ENCODE measurements around the gene EVI2A.
"Not testable (repeated sequence)": the region's sequence is repeated elsewhere in the genome, so short reads cannot be mapped to it uniquely, and the experiment has no call there.

Gene EVI2A

DNA sequence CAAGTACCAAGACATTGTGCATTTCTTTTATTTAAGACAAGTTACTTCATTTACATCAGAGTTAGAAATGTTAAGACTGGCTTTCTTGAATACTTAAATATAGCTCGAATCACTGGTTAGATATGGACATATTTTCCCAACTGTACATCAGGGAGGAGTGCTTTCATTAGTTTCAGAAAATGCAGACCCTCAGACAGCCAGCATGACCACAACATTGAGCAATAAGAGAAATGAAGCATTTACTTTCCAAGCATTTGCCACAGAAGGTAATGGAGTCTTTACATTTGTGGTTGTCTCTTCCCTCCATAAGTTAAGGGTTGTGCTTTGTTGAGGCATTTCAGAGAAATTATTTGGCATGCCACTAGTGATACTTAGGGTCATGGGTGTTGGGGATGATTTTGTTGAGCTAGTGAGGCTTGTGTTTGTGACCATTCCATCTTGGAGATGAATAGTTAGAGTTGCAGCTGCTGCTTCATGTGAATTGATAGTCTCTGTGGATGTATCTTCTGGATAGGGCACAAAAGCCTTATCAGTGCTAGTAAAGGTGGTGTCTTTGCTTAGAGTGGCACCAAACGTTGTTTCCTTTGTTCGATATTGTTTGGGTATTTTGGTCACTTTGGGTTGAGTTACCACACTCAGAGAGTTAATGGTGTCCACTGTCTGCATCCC is 26.5 kb downstream of the EVI2A start:
- DNase-seq: peak in 1 of 3 donors; percentile 27
- Histone ChIP-seq H3K9me3 (ENCODE audit: control extremely low read depth in 1 of 5, control insufficient read depth in 4 of 5, insufficient read depth in 2 of 5, low read depth in 1 of 5, low read length in 4 of 5) (no peaks in the 10 kb centered on the region), H3K27me3 (replicated peaks in 2 of 5; ENCODE audit: control insufficient read depth in 4 of 5, insufficient read depth in 5 of 5, low read length in 4 of 5) (no peaks in the 10 kb centered on the region), H3K4me3 (ENCODE audit: control insufficient read depth in 1 of 7, extremely low read depth in 1 of 7, insufficient read depth in 4 of 7, low read depth in 2 of 7, low read length in 6 of 7) (no peak overlapping the region), H3K27ac (ENCODE audit: insufficient read depth in 1 of 2, low read depth in 1 of 2, low read length in 2 of 2, poor library complexity in 1 of 2, severe bottlenecking in 2 of 2) (no peak overlapping the region), H3K4me1 (ENCODE audit: control extremely low read depth in 1 of 4, control insufficient read depth in 4 of 4, insufficient read depth in 4 of 4, low read length in 3 of 4) (peaks cover 0 to 23% (median 6%) of the 10 kb centered on the region in 4 experiments), H3K36me3 (ENCODE audit: control insufficient read depth in 4 of 4, insufficient read depth in 4 of 4, low read length in 3 of 4) (peaks cover 0 to 5% (median 0%) of the 10 kb centered on the region in 4 experiments)
- WGBS (ENCODE audit: insufficient coverage): 100% methylated on average over 3 of the region's 3 CpGs
- ChIA-PET CTCF (no interaction called here), POLR2A (no interaction called here)

DNA sequence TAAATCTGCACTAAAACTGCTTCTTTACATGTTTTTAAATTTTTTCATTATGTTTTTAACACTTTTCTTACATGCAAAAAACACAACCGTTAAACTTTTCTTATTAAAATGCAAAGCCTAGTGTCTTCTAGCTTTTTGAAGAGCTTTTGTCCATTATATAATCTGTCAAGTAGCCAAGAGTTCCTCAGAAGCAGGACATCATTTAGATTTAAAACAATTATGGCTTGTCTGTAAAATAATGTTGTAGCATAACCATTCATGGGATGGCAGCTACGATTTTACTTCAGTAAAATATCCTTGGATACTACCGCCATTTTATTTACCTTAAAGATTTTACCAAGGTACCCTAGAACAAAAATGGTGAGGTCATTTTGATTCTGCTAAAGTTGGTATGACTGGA is 27.2 kb downstream of the EVI2A start:
- H3K4me1 ChIP-seq (ENCODE audit: control extremely low read depth in 1 of 4, control insufficient read depth in 4 of 4, insufficient read depth in 4 of 4, low read length in 3 of 4): peaks cover 0 to 28% (median 6%) of the 10 kb centered on the region in 4 experiments
- peaks cover 0 to 6% (median 0%) of the 10 kb centered on the region in 4 experiments for H3K36me3 ChIP-seq (ENCODE audit: control insufficient read depth in 4 of 4, insufficient read depth in 4 of 4, low read length in 3 of 4)
- ChIA-PET CTCF (interaction anchor here (1.6 kb wide), 1 partner anchor 10 kb away, joined by 4 read pairs; no protein-coding TSS in a partner anchor), POLR2A (no interaction called here)
- H3K27me3 ChIP-seq (replicated peaks in 2 of 5; ENCODE audit: control insufficient read depth in 4 of 5, insufficient read depth in 5 of 5, low read length in 4 of 5): no peaks in the 10 kb centered on the region
- no peak for DNase-seq
- no peaks in the 10 kb centered on the region for H3K9me3 ChIP-seq (ENCODE audit: control extremely low read depth in 1 of 5, control insufficient read depth in 4 of 5, insufficient read depth in 2 of 5, low read depth in 1 of 5, low read length in 4 of 5)
- H3K4me3 ChIP-seq (ENCODE audit: control insufficient read depth in 1 of 7, extremely low read depth in 1 of 7, insufficient read depth in 4 of 7, low read depth in 2 of 7, low read length in 6 of 7): no peak overlapping the region
- no peak overlapping the region for H3K27ac ChIP-seq (ENCODE audit: insufficient read depth in 1 of 2, low read depth in 1 of 2, low read length in 2 of 2, poor library complexity in 1 of 2, severe bottlenecking in 2 of 2)
- WGBS (ENCODE audit: insufficient coverage): no CpG with 5 or more reads among the region's 3 CpGs

DNA sequence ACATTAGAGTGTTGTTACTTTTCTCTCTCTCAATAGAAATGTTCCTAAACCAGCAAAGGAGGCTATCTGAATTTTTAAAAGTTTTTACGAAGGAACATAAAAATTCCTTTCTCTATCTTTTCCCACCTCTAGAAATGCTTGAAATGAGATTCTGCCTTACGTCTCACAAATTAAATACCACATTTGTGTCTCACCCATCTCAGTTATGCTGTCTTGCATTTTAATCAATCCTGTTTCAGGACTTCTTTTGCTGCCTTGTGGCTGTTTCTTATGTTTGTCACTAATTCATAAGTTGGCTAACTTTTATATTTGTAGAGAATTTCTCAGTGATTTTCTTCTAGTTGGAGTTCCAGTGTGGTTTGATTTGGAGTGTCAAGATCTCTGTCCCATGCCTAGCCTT is 27.8 kb downstream of the EVI2A start:
- Histone ChIP-seq H3K27ac (ENCODE audit: insufficient read depth in 1 of 2, low read depth in 1 of 2, low read length in 2 of 2, poor library complexity in 1 of 2, severe bottlenecking in 2 of 2) (no peak overlapping the region), H3K36me3 (ENCODE audit: control insufficient read depth in 4 of 4, insufficient read depth in 4 of 4, low read length in 3 of 4) (peaks cover 0 to 7% (median 0%) of the 10 kb centered on the region in 4 experiments), H3K9me3 (ENCODE audit: control extremely low read depth in 1 of 5, control insufficient read depth in 4 of 5, insufficient read depth in 2 of 5, low read depth in 1 of 5, low read length in 4 of 5) (no peaks in the 10 kb centered on the region), H3K4me1 (ENCODE audit: control extremely low read depth in 1 of 4, control insufficient read depth in 4 of 4, insufficient read depth in 4 of 4, low read length in 3 of 4) (peaks cover 0 to 28% (median 6%) of the 10 kb centered on the region in 4 experiments), H3K4me3 (ENCODE audit: control insufficient read depth in 1 of 7, extremely low read depth in 1 of 7, insufficient read depth in 4 of 7, low read depth in 2 of 7, low read length in 6 of 7) (no peak overlapping the region), H3K27me3 (replicated peaks in 2 of 5; ENCODE audit: control insufficient read depth in 4 of 5, insufficient read depth in 5 of 5, low read length in 4 of 5) (no peaks in the 10 kb centered on the region)
- WGBS (ENCODE audit: insufficient coverage): 100% methylated on average over 2 of the region's 2 CpGs
- CTCF ChIA-PET: interaction anchor here (1.6 kb wide), 1 partner anchor 10 kb away, joined by 4 read pairs; no protein-coding TSS in a partner anchor
- no peak for DNase-seq
- POLR2A ChIA-PET: no interaction called here

DNA sequence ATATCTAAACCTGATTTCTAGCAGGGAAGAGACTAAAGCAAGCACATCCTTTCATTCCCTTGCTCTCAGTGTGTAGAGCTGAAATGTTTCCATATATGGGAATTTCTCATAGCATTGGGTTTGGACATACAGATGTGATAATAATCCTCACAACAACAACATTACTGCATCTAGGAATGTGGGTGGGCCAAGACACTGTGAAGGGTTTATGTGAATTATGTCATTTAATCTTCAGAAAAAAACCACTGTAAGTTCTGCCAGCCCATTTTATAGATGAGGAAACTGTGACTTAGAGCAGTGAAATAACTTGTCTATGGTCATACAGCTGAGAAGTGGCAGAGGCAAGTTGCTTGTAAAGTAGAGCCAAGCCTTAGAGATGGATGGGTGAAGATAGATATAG is 29.6 kb downstream of the EVI2A start:
- CTCF ChIA-PET: no interaction called here
- POLR2A ChIA-PET: no interaction called here
- Histone ChIP-seq H3K36me3 (ENCODE audit: control insufficient read depth in 4 of 4, insufficient read depth in 4 of 4, low read length in 3 of 4) (peaks cover 0 to 7% (median 1%) of the 10 kb centered on the region in 4 experiments), H3K4me1 (ENCODE audit: control extremely low read depth in 1 of 4, control insufficient read depth in 4 of 4, insufficient read depth in 4 of 4, low read length in 3 of 4) (peaks cover 0 to 28% (median 6%) of the 10 kb centered on the region in 4 experiments), H3K27ac (ENCODE audit: insufficient read depth in 1 of 2, low read depth in 1 of 2, low read length in 2 of 2, poor library complexity in 1 of 2, severe bottlenecking in 2 of 2) (no peak overlapping the region), H3K9me3 (ENCODE audit: control extremely low read depth in 1 of 5, control insufficient read depth in 4 of 5, insufficient read depth in 2 of 5, low read depth in 1 of 5, low read length in 4 of 5) (no peaks in the 10 kb centered on the region), H3K27me3 (replicated peaks in 2 of 5; ENCODE audit: control insufficient read depth in 4 of 5, insufficient read depth in 5 of 5, low read length in 4 of 5) (no peaks in the 10 kb centered on the region), H3K4me3 (ENCODE audit: control insufficient read depth in 1 of 7, extremely low read depth in 1 of 7, insufficient read depth in 4 of 7, low read depth in 2 of 7, low read length in 6 of 7) (no peak overlapping the region)
- DNase-seq: no peak

DNA sequence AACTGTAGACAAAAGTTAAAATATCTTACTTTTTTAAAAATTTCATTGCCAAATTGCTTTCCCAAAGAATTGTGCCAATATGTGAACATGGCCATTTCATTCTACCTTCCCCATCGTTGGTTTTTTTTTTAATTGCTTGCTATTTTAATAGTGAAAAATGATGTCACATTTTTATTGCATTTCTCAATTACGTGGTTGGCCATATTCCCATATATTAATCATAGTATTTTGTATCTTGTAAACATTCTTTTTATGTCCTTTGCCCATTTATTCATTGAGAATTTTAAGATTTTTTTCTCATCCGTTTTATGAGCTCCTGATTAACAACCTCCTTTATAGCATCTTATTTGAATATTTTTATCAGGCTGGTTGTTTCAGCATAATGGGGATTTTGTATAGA is 31.6 kb downstream of the EVI2A start:
- 100% methylated on average over 1 of the region's 3 CpGs for WGBS (ENCODE audit: insufficient coverage)
- Histone ChIP-seq H3K36me3 (ENCODE audit: control insufficient read depth in 4 of 4, insufficient read depth in 4 of 4, low read length in 3 of 4) (peaks cover 0 to 7% (median 1%) of the 10 kb centered on the region in 4 experiments), H3K4me1 (ENCODE audit: control extremely low read depth in 1 of 4, control insufficient read depth in 4 of 4, insufficient read depth in 4 of 4, low read length in 3 of 4) (peaks cover 0 to 20% (median 4%) of the 10 kb centered on the region in 4 experiments), H3K9me3 (ENCODE audit: control extremely low read depth in 1 of 5, control insufficient read depth in 4 of 5, insufficient read depth in 2 of 5, low read depth in 1 of 5, low read length in 4 of 5) (no peaks in the 10 kb centered on the region), H3K27me3 (replicated peaks in 2 of 5; ENCODE audit: control insufficient read depth in 4 of 5, insufficient read depth in 5 of 5, low read length in 4 of 5) (no peaks in the 10 kb centered on the region), H3K4me3 (ENCODE audit: control insufficient read depth in 1 of 7, extremely low read depth in 1 of 7, insufficient read depth in 4 of 7, low read depth in 2 of 7, low read length in 6 of 7) (peak overlapping the region in 1 of 7 experiments; percentile 2), H3K27ac (ENCODE audit: insufficient read depth in 1 of 2, low read depth in 1 of 2, low read length in 2 of 2, poor library complexity in 1 of 2, severe bottlenecking in 2 of 2) (peak overlapping the region in 1 of 2 experiments; percentile 54)
- DNase-seq: no peak
- ChIA-PET CTCF (interaction anchor here (0.8 to 1.4 kb wide), 3 partner anchors 11 to 26 kb away, joined by 3 to 4 read pairs (median 3); partner anchors contain the start of gene EVI2B), POLR2A (no interaction called here)

- CTCF ChIA-PET; H3K27ac ChIP-seq (ENCODE audit: insufficient read depth in 1 of 2, low read depth in 1 of 2, low read length in 2 of 2, poor library complexity in 1 of 2, severe bottlenecking in 2 of 2); H3K4me3 ChIP-seq (ENCODE audit: control insufficient read depth in 1 of 7, extremely low read depth in 1 of 7, insufficient read depth in 4 of 7, low read depth in 2 of 7, low read length in 6 of 7); H3K9me3 ChIP-seq (ENCODE audit: control extremely low read depth in 1 of 5, control insufficient read depth in 4 of 5, insufficient read depth in 2 of 5, low read depth in 1 of 5, low read length in 4 of 5); H3K27me3 ChIP-seq (replicated peaks in 2 of 5; ENCODE audit: control insufficient read depth in 4 of 5, insufficient read depth in 5 of 5, low read length in 4 of 5); DNase-seq; H3K36me3 ChIP-seq (ENCODE audit: control insufficient read depth in 4 of 4, insufficient read depth in 4 of 4, low read length in 3 of 4): not testable (repeated sequence)
- POLR2A ChIA-PET: interaction anchor here (0.6 kb wide), 1 partner anchor 65 kb away, joined by 3 read pairs; no protein-coding TSS in a partner anchor
- H3K4me1 ChIP-seq (ENCODE audit: control extremely low read depth in 1 of 4, control insufficient read depth in 4 of 4, insufficient read depth in 4 of 4, low read length in 3 of 4): peaks cover 0 to 10% (median 3%) of the 10 kb centered on the region in 4 experiments
- no CpG with 5 or more reads among the region's 1 CpG for whole genome bisulfite sequencing (ENCODE audit: insufficient coverage)
Observed at GRCh38 chr17:31287932-31288331, 33.5 kb downstream of the EVI2A start.

- peaks cover 0 to 10% (median 3%) of the 10 kb centered on the region in 4 experiments for H3K4me1 ChIP-seq (ENCODE audit: control extremely low read depth in 1 of 4, control insufficient read depth in 4 of 4, insufficient read depth in 4 of 4, low read length in 3 of 4)
- no peaks in the 10 kb centered on the region for H3K27me3 ChIP-seq (replicated peaks in 2 of 5; ENCODE audit: control insufficient read depth in 4 of 5, insufficient read depth in 5 of 5, low read length in 4 of 5)
- peak in 2 of 3 donors; percentile 23 to 34 for DNase-seq
- no peaks in the 10 kb centered on the region for H3K9me3 ChIP-seq (ENCODE audit: control extremely low read depth in 1 of 5, control insufficient read depth in 4 of 5, insufficient read depth in 2 of 5, low read depth in 1 of 5, low read length in 4 of 5)
- H3K27ac ChIP-seq (ENCODE audit: insufficient read depth in 1 of 2, low read depth in 1 of 2, low read length in 2 of 2, poor library complexity in 1 of 2, severe bottlenecking in 2 of 2): no peak overlapping the region
- POLR2A ChIA-PET: no interaction called here
- no CpG with 5 or more reads among the region's 1 CpG for WGBS (ENCODE audit: insufficient coverage)
- CTCF ChIA-PET: no interaction called here
- H3K36me3 ChIP-seq (ENCODE audit: control insufficient read depth in 4 of 4, insufficient read depth in 4 of 4, low read length in 3 of 4): peaks cover 0 to 2% (median 1%) of the 10 kb centered on the region in 4 experiments
- H3K4me3 ChIP-seq (ENCODE audit: control insufficient read depth in 1 of 7, extremely low read depth in 1 of 7, insufficient read depth in 4 of 7, low read depth in 2 of 7, low read length in 6 of 7): no peak overlapping the region
Observed at GRCh38 chr17:31286587-31286986, 34.8 kb downstream of the EVI2A start.

Measured in common myeloid progenitor, CD34-positive (primary cell).